GM23338 (cell line): ENCODE data around the gene GTF2A1.

ENCODE experiments used
- EZH2 ChIP-seq: fragments of 200-600 bp; sonication (generic); IDR thresholded peaks from one replicate; pipeline ENCODE4 v1.8.0; 2017; ENCODE audit warnings: antibody characterized with exemption, mild to moderate bottlenecking, low read depth; ENCODE audit not compliant: unreplicated experiment
- ZNF114 ChIP-seq: fragments of 250-450 bp; sonication (Bioruptor Pico); IDR thresholded peaks from 2 replicates; pipeline ENCODE4 v1.5.0; 2020; ENCODE audit warnings: mild to moderate bottlenecking, moderate library complexity
- TF ChIP-seq, protein P1 (sequence below), 2 experiments: fragments of 200-600 bp in 1 of 2; sonication (generic) in 1 of 2; conservative IDR thresholded peaks; 2 replicates each; pipeline versions ENCODE4 v1.5.1 to v1.6.1; 2016 to 2017; ENCODE audit warnings: antibody characterized with exemption in 2 of 2, low read depth in 2 of 2, mild to moderate bottlenecking in 2 of 2, moderate library complexity in 1 of 2

DNA sequence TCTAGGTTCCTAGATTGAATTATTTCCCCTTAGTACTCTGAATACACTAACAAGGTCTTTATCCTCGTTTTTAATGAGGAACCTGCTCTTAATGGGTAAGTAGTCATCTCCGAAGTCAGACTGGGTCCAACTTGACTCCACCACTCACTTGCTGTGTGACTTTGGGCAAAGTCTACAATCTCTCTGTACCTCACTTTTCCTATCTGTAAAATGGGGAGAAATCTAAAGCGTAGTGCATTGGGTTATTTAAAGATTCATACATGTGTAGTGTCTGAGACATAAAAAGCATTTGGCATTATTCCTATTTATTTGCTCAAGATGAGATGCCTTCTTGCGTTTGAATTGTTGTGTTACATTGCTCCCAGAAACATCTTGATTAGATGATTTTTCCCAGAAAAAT, 51.5 kb downstream of the GTF2A1 start:
- TF ChIP-seq, protein P1, sequence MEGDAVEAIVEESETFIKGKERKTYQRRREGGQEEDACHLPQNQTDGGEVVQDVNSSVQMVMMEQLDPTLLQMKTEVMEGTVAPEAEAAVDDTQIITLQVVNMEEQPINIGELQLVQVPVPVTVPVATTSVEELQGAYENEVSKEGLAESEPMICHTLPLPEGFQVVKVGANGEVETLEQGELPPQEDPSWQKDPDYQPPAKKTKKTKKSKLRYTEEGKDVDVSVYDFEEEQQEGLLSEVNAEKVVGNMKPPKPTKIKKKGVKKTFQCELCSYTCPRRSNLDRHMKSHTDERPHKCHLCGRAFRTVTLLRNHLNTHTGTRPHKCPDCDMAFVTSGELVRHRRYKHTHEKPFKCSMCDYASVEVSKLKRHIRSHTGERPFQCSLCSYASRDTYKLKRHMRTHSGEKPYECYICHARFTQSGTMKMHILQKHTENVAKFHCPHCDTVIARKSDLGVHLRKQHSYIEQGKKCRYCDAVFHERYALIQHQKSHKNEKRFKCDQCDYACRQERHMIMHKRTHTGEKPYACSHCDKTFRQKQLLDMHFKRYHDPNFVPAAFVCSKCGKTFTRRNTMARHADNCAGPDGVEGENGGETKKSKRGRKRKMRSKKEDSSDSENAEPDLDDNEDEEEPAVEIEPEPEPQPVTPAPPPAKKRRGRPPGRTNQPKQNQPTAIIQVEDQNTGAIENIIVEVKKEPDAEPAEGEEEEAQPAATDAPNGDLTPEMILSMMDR (conservative IDR thresholded peaks at IDR 0.05; ENCODE audit: low read depth in 2 of 2) = no peak
- TF ChIP-seq ZNF114 (CRISPR knock-in tag) (no peak), EZH2 (no peak)
